Measurements from ENCODE around the gene ATM.
A peak's percentile ranks its signal among the peaks of the same experiment; 100 is the strongest.

Gene ATM

GRCh38 chr11:108316061-108316460, 93.2 kb downstream of the ATM start:
- TF ChIP-seq ZFX (IDR thresholded peaks at IDR 0.05; ENCODE audit: borderline replicate concordance) = no peak
- no peak for TF ChIP-seq CTCF (IDR thresholded peaks at IDR 0.05)
- no peak overlapping the region for H3K27ac ChIP-seq

- no peak overlapping the region for H3K27ac ChIP-seq
- TF ChIP-seq CTCF (IDR thresholded peaks at IDR 0.05) (no peak), ZFX (IDR thresholded peaks at IDR 0.05; ENCODE audit: borderline replicate concordance) (no peak)
Observed at GRCh38 chr11:108319541-108320145, 96.8 kb downstream of the ATM start.

- no peak overlapping the region for H3K27ac ChIP-seq
- no peak for TF ChIP-seq ZFX (IDR thresholded peaks at IDR 0.05; ENCODE audit: borderline replicate concordance)
- no peak for TF ChIP-seq CTCF (IDR thresholded peaks at IDR 0.05)
Observed at GRCh38 chr11:108322666-108323065, 99.8 kb downstream of the ATM start.

GRCh38 chr11:108324587-108324986, 101.7 kb downstream of the ATM start:
- TF ChIP-seq CTCF (IDR thresholded peaks at IDR 0.05) (no peak), ZFX (IDR thresholded peaks at IDR 0.05; ENCODE audit: borderline replicate concordance) (no peak)
- no peak overlapping the region for H3K27ac ChIP-seq

GRCh38 chr11:108333403-108333899, 110.6 kb downstream of the ATM start:
- no peak overlapping the region for H3K27ac ChIP-seq
- TF ChIP-seq CTCF (IDR thresholded peaks at IDR 0.05) = no peak
- TF ChIP-seq ZFX (IDR thresholded peaks at IDR 0.05; ENCODE audit: borderline replicate concordance) = no peak

- TF ChIP-seq CTCF (IDR thresholded peaks at IDR 0.05) (no peak), ZFX (IDR thresholded peaks at IDR 0.05; ENCODE audit: borderline replicate concordance) (no peak)
- no peak overlapping the region for H3K27ac ChIP-seq
Observed at GRCh38 chr11:108338750-108339149, 115.9 kb downstream of the ATM start.

GRCh38 chr11:108340973-108341372, 118.1 kb downstream of the ATM start:
- no peak for TF ChIP-seq CTCF (IDR thresholded peaks at IDR 0.05)
- no peak for TF ChIP-seq ZFX (IDR thresholded peaks at IDR 0.05; ENCODE audit: borderline replicate concordance)
- peak overlapping the region; percentile 29 for H3K27ac ChIP-seq

Data from 22Rv1 (cell line).